ENCODE measurements around the gene RPS16.

Gene RPS16

GRCh38 chr19:39449116-39449797 is 13.5 kb upstream of the RPS16 start:
- in situ Hi-C loops (cut with MboI; ENCODE audit: low sequenced_read_pairs): no loop called here

DNA sequence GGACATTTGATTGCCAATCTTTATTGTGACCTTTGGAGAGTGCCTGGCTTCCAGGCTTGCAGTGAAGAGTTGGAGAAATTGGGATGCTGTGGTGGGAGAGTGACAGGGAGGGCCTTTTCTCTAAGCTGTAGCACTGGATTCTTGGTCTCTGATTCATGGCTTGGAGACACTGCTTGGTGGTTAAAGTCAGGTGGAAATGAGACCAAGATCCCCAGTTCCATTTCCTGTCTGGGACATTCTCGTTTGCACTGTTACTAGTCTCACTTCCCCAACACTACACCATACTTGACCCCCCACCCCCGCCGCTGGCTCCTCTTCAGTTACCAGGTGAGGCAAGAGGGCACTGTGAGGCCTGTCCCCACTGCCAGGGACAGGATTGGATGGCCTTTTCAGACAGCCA is 12.5 kb upstream of the RPS16 start:
- in situ Hi-C loops (cut with MboI; ENCODE audit: low sequenced_read_pairs): no loop called here

- in situ Hi-C loops (cut with MboI; ENCODE audit: low sequenced_read_pairs): no loop called here
Observed at GRCh38 chr19:39446365-39447084, 10.8 kb upstream of the RPS16 start.

- in situ Hi-C loops (cut with MboI; ENCODE audit: low sequenced_read_pairs): no loop called here
Observed at GRCh38 chr19:39445196-39446111, 9.7 kb upstream of the RPS16 start, which contains the start of gene SUPT5H. Gene SUPT5H (plus strand): TSS chr19:39445582. CDS start chr19:39445891, 309 bp downstream.

- in situ Hi-C loops (cut with MboI; ENCODE audit: low sequenced_read_pairs): no loop called here
Observed at GRCh38 chr19:39444598-39445195, 8.9 kb upstream of the RPS16 start.

DNA sequence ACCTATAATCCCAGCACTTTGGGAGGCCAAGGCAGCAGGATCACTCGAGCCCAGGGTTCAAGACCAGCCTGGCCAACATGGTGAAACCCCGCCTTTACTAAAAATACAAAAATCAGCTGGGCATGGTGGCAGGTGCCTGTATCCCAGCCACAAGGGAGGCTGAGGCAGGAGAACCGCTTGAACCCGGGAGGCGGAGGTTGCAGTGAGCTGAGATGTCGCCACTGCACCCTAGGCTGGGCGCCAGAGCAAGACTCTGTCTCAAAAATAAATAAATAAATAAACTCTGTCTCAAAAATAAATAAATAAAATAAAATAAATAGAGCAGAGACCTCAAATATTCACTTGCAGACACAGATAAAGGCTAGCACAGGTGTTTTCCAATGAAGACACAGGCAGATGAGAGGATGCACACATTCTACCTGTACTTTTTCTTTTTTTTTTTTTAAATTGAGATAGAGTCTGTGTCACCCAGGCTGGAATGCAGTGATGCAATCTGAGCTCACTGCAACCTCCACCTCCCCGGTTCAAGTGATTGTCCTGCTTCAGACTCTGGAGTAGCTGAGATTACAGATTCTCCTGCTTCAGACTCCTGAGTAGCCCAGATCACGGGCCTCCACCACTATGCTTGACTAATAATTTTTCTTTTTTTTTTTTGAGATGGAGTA is 2.7 kb upstream of the RPS16 start:
- in situ Hi-C loops (cut with MboI; ENCODE audit: low sequenced_read_pairs): no loop called here

- in situ Hi-C loops (cut with MboI; ENCODE audit: low sequenced_read_pairs): no loop called here
Observed at GRCh38 chr19:39436350-39436716, 584 bp upstream of the RPS16 start.

- in situ Hi-C loops (cut with MboI; ENCODE audit: low sequenced_read_pairs): no loop called here
Observed at GRCh38 chr19:39434123-39435076, 1.3 kb downstream of the RPS16 start.

GRCh38 chr19:39433480-39434079 is 2.2 kb downstream of the RPS16 start:
- in situ Hi-C loops (cut with MboI; ENCODE audit: low sequenced_read_pairs): no loop called here

GRCh38 chr19:39432677-39433025 is 3.1 kb downstream of the RPS16 start:
- in situ Hi-C loops (cut with MboI; ENCODE audit: low sequenced_read_pairs): no loop called here

- in situ Hi-C loops (cut with MboI; ENCODE audit: low sequenced_read_pairs): no loop called here
Observed at GRCh38 chr19:39430675-39431593, 4.8 kb downstream of the RPS16 start.

GRCh38 chr19:39428283-39429112 is 7.3 kb downstream of the RPS16 start:
- in situ Hi-C loops (cut with MboI; ENCODE audit: low sequenced_read_pairs): no loop called here

- in situ Hi-C loops (cut with MboI; ENCODE audit: low sequenced_read_pairs): no loop called here
Observed at GRCh38 chr19:39427707-39428106, 8.0 kb downstream of the RPS16 start.

DNA sequence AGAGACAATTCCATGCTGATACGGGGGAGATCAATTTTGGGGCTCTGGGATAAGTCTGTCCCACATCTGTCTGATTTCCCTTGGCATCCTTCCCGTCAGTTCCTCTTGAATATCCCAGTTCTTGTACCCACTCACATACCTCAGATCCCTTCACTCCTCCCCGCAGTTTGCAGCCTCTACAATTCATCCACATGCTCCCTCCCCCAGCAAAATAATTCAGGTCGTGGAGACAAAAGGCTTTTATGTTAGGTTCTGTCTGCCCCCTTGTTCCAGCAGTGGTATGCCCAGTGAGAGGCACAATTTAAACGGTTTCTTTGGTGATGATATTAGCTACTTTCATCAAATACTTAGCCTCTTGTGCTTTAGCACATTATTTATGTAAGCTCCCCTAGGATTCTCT is 9.6 kb downstream of the RPS16 start:
- in situ Hi-C loops (cut with MboI; ENCODE audit: low sequenced_read_pairs): no loop called here

DNA sequence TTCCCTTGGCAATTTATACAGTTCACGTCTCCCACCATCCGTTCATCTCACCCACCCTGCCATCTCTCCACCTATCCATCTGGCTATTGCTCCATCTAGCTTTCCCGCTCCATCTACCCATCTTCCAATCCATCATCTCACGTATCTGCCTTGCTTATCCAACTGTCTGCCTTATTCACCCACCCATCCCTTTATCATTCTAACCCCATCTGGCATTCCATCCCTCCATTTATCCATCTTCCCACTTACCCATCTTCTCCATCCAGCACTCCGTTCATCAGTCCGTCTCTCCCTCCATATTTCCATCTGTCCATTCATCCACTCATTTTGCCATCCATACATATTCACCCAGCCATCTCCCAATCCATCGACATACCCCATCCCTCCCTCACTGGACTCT is 10.0 kb downstream of the RPS16 start:
- in situ Hi-C loops (cut with MboI; ENCODE audit: low sequenced_read_pairs): no loop called here

DNA sequence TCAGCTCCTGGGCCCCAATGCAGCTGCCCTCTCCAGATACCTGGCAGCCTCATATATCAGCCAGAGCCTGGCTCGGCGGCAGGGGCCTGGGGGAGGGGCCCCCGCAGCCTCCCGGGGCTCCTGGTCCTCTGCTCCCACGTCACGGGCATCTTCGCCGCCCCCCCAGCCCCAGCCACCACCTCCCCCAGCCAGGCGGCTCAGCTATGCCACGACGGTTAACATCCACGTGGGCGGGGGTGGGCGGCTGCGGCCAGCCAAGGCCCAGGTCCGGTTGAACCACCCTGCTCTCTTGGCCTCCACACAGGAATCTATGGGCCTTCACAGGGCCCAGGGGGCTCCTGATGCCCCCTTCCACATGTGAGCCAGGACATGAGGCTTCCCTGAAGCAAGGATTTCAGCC is 10.8 kb downstream of the RPS16 start:
- in situ Hi-C loops (cut with MboI; ENCODE audit: low sequenced_read_pairs): no loop called here

Measured in HL-60/S4 (cell line).